Neuronal stem cell (in vitro differentiated cells): ENCODE data around the gene FES.
"Not testable (repeated sequence)": the region's sequence is repeated elsewhere in the genome, so short reads cannot be mapped to it uniquely, and the experiment has no call there.

Experiments
- DNase-seq: peaks from one replicate; pipeline ENCODE4 v3.0.0-alpha.2; 2013; ENCODE audit warnings: low spot score
- H2AFZ ChIP-seq: one replicate; pipeline ENCODE4 v1.6.1; 2013; ENCODE audit warnings: mild to moderate bottlenecking, low read length, inconsistent platforms
- H2AK5ac ChIP-seq: 2 replicates; pipeline ENCODE4 v1.6.1; 2013; ENCODE audit warnings: low read depth, mild to moderate bottlenecking, inconsistent platforms, low read length, moderate library complexity, mixed read lengths
- H2BK120ac ChIP-seq: 2 replicates; pipeline ENCODE4 v1.6.1; 2013; ENCODE audit warnings: low read depth, mild to moderate bottlenecking, inconsistent platforms, low read length, moderate library complexity, mixed read lengths
- H2BK12ac ChIP-seq: one replicate; pipeline ENCODE4 v1.6.1; 2013; ENCODE audit warnings: low read length, inconsistent platforms
- H2BK15ac ChIP-seq: 2 replicates; pipeline ENCODE4 v1.6.1; 2013; ENCODE audit warnings: mild to moderate bottlenecking, low read length, inconsistent platforms, mixed read lengths
- H2BK5ac ChIP-seq: one replicate; pipeline ENCODE4 v1.6.1; 2013; ENCODE audit warnings: inconsistent platforms, mild to moderate bottlenecking, low read length, moderate library complexity
- H3K14ac ChIP-seq: one replicate; pipeline ENCODE4 v1.6.1; 2013; ENCODE audit warnings: low read length, inconsistent platforms
- H3K18ac ChIP-seq: 2 replicates; pipeline ENCODE4 v1.6.1; 2013; ENCODE audit warnings: low read length, inconsistent platforms
- H3K23ac ChIP-seq: 2 replicates; pipeline ENCODE4 v1.6.1; 2013; ENCODE audit warnings: low read depth, mild to moderate bottlenecking, mixed read lengths, low read length, inconsistent platforms; ENCODE audit not compliant: poor library complexity
- H3K27ac ChIP-seq: replicated peaks from 3 replicates; pipeline ENCODE4 v1.5.1; 2013; ENCODE audit warnings: low read length, inconsistent platforms
- H3K27me3 ChIP-seq, 3 experiments: 2 replicates each; pipeline ENCODE4 v1.6.1; 2013; ENCODE audit warnings: low read length in 3 of 3, mild to moderate bottlenecking in 2 of 3, inconsistent platforms in 1 of 3, low read depth in 1 of 3, mixed read lengths in 1 of 3, moderate library complexity in 1 of 3; ENCODE audit not compliant: control insufficient read depth in 3 of 3, insufficient read depth in 3 of 3
- H3K36me3 ChIP-seq, 2 donors: replicated peaks in 1 of 2; 2 replicates each; pipeline ENCODE4 v1.6.1; 2013; ENCODE audit warnings: low read length in 2 of 2; ENCODE audit not compliant: control insufficient read depth in 2 of 2, insufficient read depth in 2 of 2
- H3K4ac ChIP-seq: 2 replicates; pipeline ENCODE4 v1.6.1; 2013; ENCODE audit warnings: inconsistent platforms, mild to moderate bottlenecking, low read length, moderate library complexity
- H3K4me1 ChIP-seq, 2 donors: 1 replicate in 1 of 2; 2 replicates in 1 of 2; pipeline ENCODE4 v1.6.1; 2013; ENCODE audit warnings: low read length in 2 of 2, low read depth in 1 of 2; ENCODE audit not compliant: control insufficient read depth in 2 of 2, insufficient read depth in 1 of 2
- H3K4me2 ChIP-seq: one replicate; pipeline ENCODE4 v1.6.1; 2013; ENCODE audit warnings: mild to moderate bottlenecking, low read length, inconsistent platforms; ENCODE audit not compliant: insufficient read depth, poor library complexity, severe bottlenecking
- H3K4me3 ChIP-seq, 2 donors: 2 replicates each; pipeline ENCODE4 v1.5.1; 2013; ENCODE audit warnings: low read length in 2 of 2, mild to moderate bottlenecking in 2 of 2, inconsistent platforms in 1 of 2, moderate library complexity in 1 of 2
- H3K79me1 ChIP-seq: one replicate; pipeline ENCODE4 v1.6.1; 2013; ENCODE audit warnings: low read depth, mild to moderate bottlenecking, inconsistent platforms, low read length, moderate library complexity
- H3K9ac ChIP-seq: one replicate; pipeline ENCODE4 v1.6.1; 2013; ENCODE audit warnings: mild to moderate bottlenecking, low read depth, low read length, inconsistent platforms; ENCODE audit not compliant: poor library complexity
- H3K9me3 ChIP-seq, 2 donors: replicated peaks in 1 of 2; 2 replicates each; pipeline versions ENCODE3 to v1.6.1; 2013; ENCODE audit warnings: low read length in 2 of 2, mild to moderate bottlenecking in 2 of 2, inconsistent platforms in 1 of 2, low read depth in 1 of 2, mixed read lengths in 1 of 2, moderate library complexity in 1 of 2; ENCODE audit not compliant: control insufficient read depth in 2 of 2, insufficient read depth in 1 of 2
- H4K8ac ChIP-seq: one replicate; pipeline ENCODE4 v1.6.1; 2013; ENCODE audit warnings: low read depth, mild to moderate bottlenecking, inconsistent platforms, low read length, moderate library complexity
- H4K91ac ChIP-seq: one replicate; pipeline ENCODE4 v1.6.1; 2013; ENCODE audit warnings: low read length, low read depth, mild to moderate bottlenecking, inconsistent platforms; ENCODE audit not compliant: poor library complexity
- WGBS, 2 donors: extraction: QIAGEN DNeasy Blood & Tissue Kit; methylation state at CpG; one replicate each; pipeline ENCODE4 v1.1.7; 2013; ENCODE audit warnings: missing lambda C conversion rate in 2 of 2, mixed read lengths in 1 of 2; ENCODE audit not compliant: insufficient read length in 2 of 2, insufficient replicate concordance in 1 of 2; ENCODE audit errors: extremely low coverage in 2 of 2; 5-methylcytosine and 5-hydroxymethylcytosine counted together

Gene FES

DNA sequence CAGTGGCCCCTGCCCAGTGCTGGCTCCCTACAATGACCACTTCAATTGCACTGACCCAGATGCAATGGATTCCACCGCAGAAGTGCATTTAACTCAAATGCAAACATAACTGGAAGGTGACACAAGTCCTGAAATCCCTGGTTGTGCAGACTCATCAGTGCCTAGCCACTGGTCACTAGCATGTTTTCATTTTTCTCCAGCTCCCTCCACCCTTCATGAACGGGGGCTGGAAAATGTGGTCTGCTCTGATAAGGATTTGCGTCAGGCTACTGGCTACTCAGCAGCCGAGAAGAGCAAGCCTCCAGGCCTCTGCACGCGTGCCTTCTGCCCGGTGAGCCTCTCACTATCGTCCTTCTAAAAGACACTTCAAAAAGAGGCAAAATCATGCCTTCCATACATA lies 43.4 kb upstream of the FES start:
- Histone ChIP-seq H2AK5ac (no peak overlapping the region), H3K27ac (peak overlapping the region; percentile 12), H2BK12ac (no peak overlapping the region), H3K4me1 (peaks cover 18 to 19% of the 10 kb centered on the region in 2 donors), H3K36me3 (no peaks in the 10 kb centered on the region), H3K23ac (no peak overlapping the region), H2BK15ac (no peak overlapping the region), H3K9ac (no peak overlapping the region), H3K9me3 (no peaks in the 10 kb centered on the region), H3K14ac (no peak overlapping the region), H2BK120ac (no peak overlapping the region), H4K91ac (no peak overlapping the region), H3K27me3 (no peaks in the 10 kb centered on the region), H3K79me1 (no peaks in the 10 kb centered on the region), H3K18ac (no peak overlapping the region), H4K8ac (no peak overlapping the region), H3K4me3 (no peak overlapping the region), H2AFZ (peak overlapping the region; percentile 82), H3K4me2 (no peak overlapping the region), H2BK5ac (no peak overlapping the region), H3K4ac (no peak overlapping the region)
- no peak for DNase-seq
- no CpG with 5 or more reads among the region's 8 CpGs for WGBS, 2 donors

GRCh38 chr15:90844696-90845095 lies 39.6 kb upstream of the FES start:
- Histone ChIP-seq H3K4me2 (no peak overlapping the region), H3K4me1 (peaks cover 12 to 14% of the 10 kb centered on the region in 2 donors), H3K23ac (no peak overlapping the region), H2AK5ac (no peak overlapping the region), H3K79me1 (no peaks in the 10 kb centered on the region), H2BK5ac (no peak overlapping the region), H3K4ac (no peak overlapping the region), H3K36me3 (no peaks in the 10 kb centered on the region), H3K9me3 (no peaks in the 10 kb centered on the region), H2BK120ac (no peak overlapping the region), H2BK12ac (no peak overlapping the region), H2AFZ (peak overlapping the region; percentile 49), H3K9ac (no peak overlapping the region), H3K4me3 (no peak overlapping the region), H3K27ac (no peak overlapping the region), H3K14ac (no peak overlapping the region), H2BK15ac (no peak overlapping the region), H3K27me3 (no peaks in the 10 kb centered on the region), H4K8ac (no peak overlapping the region), H4K91ac (no peak overlapping the region), H3K18ac (no peak overlapping the region)
- no CpG with 5 or more reads among the region's 5 CpGs for WGBS, 2 donors
- DNase-seq: no peak

DNA sequence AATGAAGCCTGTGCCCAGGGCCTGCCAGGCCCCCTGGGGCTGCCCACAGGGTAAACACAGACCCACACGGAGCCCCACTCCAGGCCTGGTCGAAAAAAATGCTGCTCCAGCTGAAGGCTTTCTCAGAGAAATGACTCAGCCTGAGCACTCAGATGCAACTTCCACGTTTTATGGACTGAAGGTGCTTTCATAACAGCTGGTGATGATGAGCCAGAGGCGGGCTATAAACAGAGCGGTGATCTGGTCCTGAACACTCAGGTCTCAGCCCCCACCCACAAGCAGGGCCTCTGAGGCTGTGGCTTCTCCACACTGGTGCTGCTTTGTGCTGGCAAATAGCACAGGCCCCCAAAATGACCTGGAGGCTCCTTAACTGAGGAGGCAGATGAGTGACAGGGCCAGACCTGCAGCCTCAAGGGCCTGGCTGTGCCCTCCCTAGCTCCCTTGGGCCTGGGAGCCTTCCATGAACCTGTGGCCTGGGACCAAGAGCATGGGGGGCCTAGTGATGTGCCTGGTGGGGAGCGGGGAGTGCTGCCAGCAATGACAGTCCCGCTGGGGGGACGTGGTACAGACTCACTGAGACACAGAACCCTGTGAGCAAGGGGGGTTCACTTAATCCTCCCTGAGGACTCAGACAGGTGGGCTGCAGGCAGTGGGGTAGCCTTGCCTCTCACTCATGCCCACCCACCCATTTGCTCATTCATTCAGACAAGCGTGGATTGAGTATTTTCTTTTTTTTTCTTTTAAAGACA lies 38.9 kb upstream of the FES start:
- Histone ChIP-seq H3K23ac (no peak overlapping the region), H3K4ac (no peak overlapping the region), H2BK12ac (no peak overlapping the region), H2AFZ (peak overlapping the region; percentile 49), H3K14ac (peak overlapping the region; percentile 71), H3K9ac (no peak overlapping the region), H4K91ac (no peak overlapping the region), H3K4me3 (no peak overlapping the region), H2BK15ac (no peak overlapping the region), H2BK120ac (no peak overlapping the region), H3K79me1 (no peaks in the 10 kb centered on the region), H3K27ac (no peak overlapping the region), H3K4me1 (peaks cover 8 to 9% of the 10 kb centered on the region in 2 donors), H3K4me2 (no peak overlapping the region), H3K9me3 (no peaks in the 10 kb centered on the region), H3K18ac (peak overlapping the region; percentile 64), H2BK5ac (no peak overlapping the region), H4K8ac (no peak overlapping the region), H3K36me3 (no peaks in the 10 kb centered on the region), H3K27me3 (no peaks in the 10 kb centered on the region), H2AK5ac (peak overlapping the region; percentile 79)
- no peak for DNase-seq
- WGBS, 2 donors: no CpG with 5 or more reads among the region's 9 CpGs

DNA sequence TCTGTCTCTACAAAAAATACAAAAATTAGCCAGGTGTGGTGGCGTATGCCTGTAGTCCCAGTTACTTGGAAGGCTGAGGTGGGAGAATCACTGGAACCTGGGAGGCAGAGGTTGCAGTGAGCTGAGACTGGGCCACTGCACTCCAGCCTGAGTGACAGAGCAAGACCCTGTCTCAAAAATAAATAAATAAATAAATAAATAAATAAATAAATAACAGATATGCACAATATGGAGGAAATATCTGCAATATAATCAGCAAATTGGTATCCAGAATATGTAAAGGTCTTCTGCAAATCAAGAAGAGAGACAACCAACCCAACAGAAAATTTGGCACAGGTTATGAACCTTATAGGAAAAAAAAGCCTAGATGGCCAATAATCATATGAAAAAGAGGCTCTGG lies 34.9 kb upstream of the FES start:
- not testable (repeated sequence) for H2BK12ac ChIP-seq, H3K27me3 ChIP-seq, H2BK5ac ChIP-seq, H3K18ac ChIP-seq, H3K14ac ChIP-seq, H3K4me1 ChIP-seq, H3K27ac ChIP-seq, DNase-seq, H2AK5ac ChIP-seq, H3K79me1 ChIP-seq, H2BK15ac ChIP-seq, H4K91ac ChIP-seq, H3K4me3 ChIP-seq, H2AFZ ChIP-seq, H3K4me2 ChIP-seq, H3K4ac ChIP-seq, H3K9me3 ChIP-seq, H3K36me3 ChIP-seq, H2BK120ac ChIP-seq, H3K23ac ChIP-seq, H4K8ac ChIP-seq, H3K9ac ChIP-seq
- WGBS, 2 donors: no CpG with 5 or more reads among the region's 1 CpG
